ENCODE measurements around the gene IGFN1. TPM values are rescaled to one million over a fixed set of nuclear protein-coding genes. Genes with fewer than 3 reads are reported as not detected.

Gene IGFN1
- total RNA-seq: not detected

DNA sequence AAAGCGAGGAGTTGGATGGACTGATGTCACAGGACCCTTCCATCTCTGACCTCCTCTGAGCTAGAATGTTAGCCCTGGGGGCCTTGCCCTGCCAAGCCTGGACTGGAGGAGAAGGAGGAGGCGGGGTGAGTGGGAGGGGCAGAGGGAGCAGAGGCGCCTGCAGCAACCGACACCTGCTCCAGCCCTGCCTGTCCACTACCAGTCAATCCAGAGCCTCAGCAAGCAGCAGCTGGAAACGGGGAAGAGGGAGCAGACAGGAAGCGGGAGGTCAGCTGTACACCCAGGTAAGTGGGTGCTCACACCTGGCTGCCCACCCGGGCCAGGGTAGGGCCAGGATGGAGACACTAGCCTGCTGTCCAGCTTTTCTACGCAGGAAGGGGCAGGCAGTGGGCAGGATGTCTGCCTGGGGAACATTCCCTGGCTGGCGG lies at the start of gene IGFN1:
TSS of gene IGFN1 (plus strand) at position 201 of the 428 bp plus-strand sequence. CDS start 2,470 bp downstream, outside the sequence.
- no peaks in the 10 kb centered on the region for H3K27me3 ChIP-seq (replicated peaks; ENCODE audit: insufficient read depth)
- no peaks in the 10 kb centered on the region for H3K36me3 ChIP-seq
- no peaks in the 10 kb centered on the region for H3K4me1 ChIP-seq (ENCODE audit: control insufficient read depth in 1 of 2, low read depth in 2 of 2)
- DNase-seq (ENCODE audit: low spot score): no peak
- TF ChIP-seq CTCF (IDR thresholded peaks at IDR 0.05): no peak
- no peak for ATAC-seq (ENCODE audit: insufficient number of reproducible peaks, low FRiP score, low read depth)
- H3K27ac ChIP-seq: no peak within 1 kb of the TSS
- no peaks in the 10 kb centered on the region for H3K9me3 ChIP-seq
- no peak within 1 kb of the TSS for H3K4me3 ChIP-seq

DNA sequence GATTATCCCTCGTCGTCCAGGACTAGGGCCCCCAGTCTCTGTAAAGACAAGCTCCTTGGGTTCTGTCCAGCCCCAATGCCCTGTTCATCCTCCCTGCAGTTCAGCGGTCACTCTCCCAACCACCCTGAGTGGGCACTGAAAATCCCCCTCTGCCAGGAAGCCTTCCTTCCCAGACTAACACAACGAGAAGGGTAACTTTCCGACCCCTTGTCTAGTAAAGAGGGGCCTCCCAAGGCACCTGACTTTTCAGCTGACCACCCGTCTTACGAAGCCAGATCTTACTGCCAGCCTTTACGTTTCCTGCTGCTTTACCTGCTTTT lies 49.7 kb upstream of the IGFN1 start:
- DNase-seq (ENCODE audit: low spot score) (no peak), ATAC-seq (ENCODE audit: insufficient number of reproducible peaks, low FRiP score, low read depth) (no peak)
- Histone ChIP-seq H3K27me3 (replicated peaks; ENCODE audit: insufficient read depth) (no peaks in the 10 kb centered on the region), H3K36me3 (peaks cover 24% of the 10 kb centered on the region), H3K9me3 (no peaks in the 10 kb centered on the region), H3K4me3 (no peak overlapping the region), H3K4me1 (ENCODE audit: control insufficient read depth in 1 of 2, low read depth in 2 of 2) (peaks cover 9 to 18% of the 10 kb centered on the region in 2 donors), H3K27ac (no peak overlapping the region)
- no peak for TF ChIP-seq CTCF (IDR thresholded peaks at IDR 0.05)

DNA sequence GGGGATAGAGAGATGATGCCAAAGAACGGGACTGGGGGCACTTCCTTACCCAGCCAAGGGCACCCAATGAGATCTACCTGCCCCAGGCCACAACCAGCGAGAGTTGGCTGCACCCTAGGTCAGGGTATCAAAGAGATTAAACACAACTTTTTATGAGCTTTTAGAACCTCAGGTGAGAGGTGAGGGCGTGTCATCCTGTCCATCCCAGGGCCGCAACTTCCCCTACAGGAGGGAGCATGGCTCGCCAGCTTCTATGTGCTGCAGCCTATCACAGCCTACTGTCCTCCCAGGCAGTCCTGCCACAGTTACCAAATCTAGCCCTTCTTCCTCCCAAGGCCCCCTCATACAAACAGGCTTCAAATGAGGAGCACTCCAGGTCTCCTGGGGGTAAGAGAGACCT lies 49.2 kb upstream of the IGFN1 start:
- ATAC-seq (ENCODE audit: insufficient number of reproducible peaks, low FRiP score, low read depth) (no peak), DNase-seq (ENCODE audit: low spot score) (no peak)
- H3K4me1 ChIP-seq (ENCODE audit: control insufficient read depth in 1 of 2, low read depth in 2 of 2): peaks cover 9 to 18% of the 10 kb centered on the region in 2 donors
- TF ChIP-seq CTCF (IDR thresholded peaks at IDR 0.05): no peak
- no peaks in the 10 kb centered on the region for H3K9me3 ChIP-seq
- no peak overlapping the region for H3K4me3 ChIP-seq
- peaks cover 24% of the 10 kb centered on the region for H3K36me3 ChIP-seq
- no peak overlapping the region for H3K27ac ChIP-seq
- H3K27me3 ChIP-seq (replicated peaks; ENCODE audit: insufficient read depth): no peaks in the 10 kb centered on the region

DNA sequence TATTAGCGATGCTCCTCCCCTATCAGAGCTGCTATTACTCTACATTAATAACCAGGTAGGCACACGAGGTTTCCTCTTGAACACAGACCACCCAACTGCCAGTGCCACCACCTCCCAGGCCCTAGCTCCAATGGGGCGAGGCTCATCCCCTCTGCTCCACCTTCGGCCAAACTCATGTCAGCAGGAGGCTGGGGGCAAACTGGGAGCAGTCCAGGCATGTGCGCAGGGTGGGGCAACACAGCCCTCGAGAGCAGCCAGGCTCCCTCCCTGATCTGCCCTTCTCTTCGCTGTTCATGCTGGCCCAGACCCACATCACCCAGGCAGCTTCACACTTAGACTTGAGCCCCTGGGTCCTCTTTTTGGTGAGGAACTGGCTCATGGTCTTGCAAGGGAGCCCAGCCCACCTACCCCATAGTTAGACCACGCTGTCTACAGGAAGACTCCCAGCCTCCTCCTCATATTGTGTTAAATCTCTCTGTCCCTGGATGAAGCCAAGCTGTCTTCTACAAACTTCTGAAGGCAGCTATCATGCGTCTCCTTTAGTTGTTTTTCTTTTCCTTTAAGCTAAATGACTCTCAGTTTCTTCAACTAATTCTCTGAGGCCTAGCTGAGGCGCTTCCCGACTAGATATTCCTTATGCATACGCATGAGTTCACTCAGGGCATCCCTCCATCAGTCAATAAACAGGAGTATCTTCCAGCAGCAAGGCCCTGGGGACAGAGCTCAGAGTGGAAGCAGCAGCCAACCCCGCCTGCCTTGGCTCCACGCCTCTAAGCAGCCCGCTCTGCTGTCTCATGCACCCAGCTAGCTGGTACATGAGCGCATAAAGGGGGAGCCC lies 48.4 kb upstream of the IGFN1 start:
- no peak for TF ChIP-seq CTCF (IDR thresholded peaks at IDR 0.05)
- Histone ChIP-seq H3K9me3 (no peaks in the 10 kb centered on the region), H3K27ac (no peak overlapping the region), H3K4me3 (no peak overlapping the region), H3K36me3 (peaks cover 27% of the 10 kb centered on the region), H3K27me3 (replicated peaks; ENCODE audit: insufficient read depth) (no peaks in the 10 kb centered on the region), H3K4me1 (ENCODE audit: control insufficient read depth in 1 of 2, low read depth in 2 of 2) (peaks cover 3 to 12% of the 10 kb centered on the region in 2 donors)
- DNase-seq (ENCODE audit: low spot score): no peak
- ATAC-seq (ENCODE audit: insufficient number of reproducible peaks, low FRiP score, low read depth): no peak

DNA sequence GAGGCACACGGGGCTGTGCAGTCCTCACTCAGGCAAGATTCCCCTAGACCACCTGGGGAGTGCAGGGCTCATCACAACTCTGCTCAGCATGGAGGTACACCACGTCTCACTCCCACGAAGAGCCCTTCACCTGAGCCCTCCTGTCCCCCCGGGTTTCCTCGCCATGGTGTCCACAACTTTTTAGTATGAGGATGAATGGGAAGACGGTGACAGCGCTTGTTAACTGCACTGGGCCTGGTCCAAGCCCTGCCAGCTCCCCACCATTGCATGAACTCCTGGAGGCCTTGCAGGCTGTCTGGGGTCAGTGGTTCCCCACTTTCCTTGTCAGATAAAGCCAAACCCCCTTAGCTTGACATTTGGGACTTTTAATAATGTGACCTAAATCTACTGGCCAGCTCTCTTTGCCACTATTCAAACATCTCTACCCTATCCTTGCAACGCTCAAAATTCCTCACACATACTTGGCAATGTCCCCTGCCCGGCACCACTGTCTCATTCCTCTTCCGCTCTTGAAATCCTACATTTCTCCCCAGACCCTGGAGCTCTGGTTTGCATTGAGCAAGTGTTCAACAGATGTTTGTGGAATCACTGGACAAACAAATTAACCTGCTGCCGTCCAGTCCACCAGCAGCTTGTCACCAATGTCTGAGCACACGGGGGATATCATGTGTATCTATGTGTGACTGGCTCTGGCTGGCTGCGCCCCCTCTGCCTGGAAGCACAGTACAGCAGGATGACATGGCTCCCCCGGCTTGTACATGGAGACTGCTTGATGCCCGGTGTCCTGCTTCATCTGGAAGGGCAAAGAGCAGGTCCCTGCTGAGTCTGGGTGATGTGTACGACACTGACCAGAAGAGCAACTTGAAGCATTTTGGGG lies 47.5 kb upstream of the IGFN1 start:
- no peaks in the 10 kb centered on the region for H3K9me3 ChIP-seq
- H3K36me3 ChIP-seq: peaks cover 27% of the 10 kb centered on the region
- no peak overlapping the region for H3K27ac ChIP-seq
- no peak for TF ChIP-seq CTCF (IDR thresholded peaks at IDR 0.05)
- no peaks in the 10 kb centered on the region for H3K27me3 ChIP-seq (replicated peaks; ENCODE audit: insufficient read depth)
- no peak for ATAC-seq (ENCODE audit: insufficient number of reproducible peaks, low FRiP score, low read depth)
- no peak for DNase-seq (ENCODE audit: low spot score)
- H3K4me1 ChIP-seq (ENCODE audit: control insufficient read depth in 1 of 2, low read depth in 2 of 2): peaks cover 0 to 5% of the 10 kb centered on the region in 2 donors
- H3K4me3 ChIP-seq: no peak overlapping the region
